Muscle of back (tissue), 11 donors: ENCODE data around the gene UBE4A. TPM values are rescaled to one million over a fixed set of nuclear protein-coding genes. Genes with fewer than 3 reads are reported as not detected.

ENCODE experiments used
- DNase-seq, 3 donors: peaks; one replicate each; pipeline versions ENCODE4 v3.0.0 to v3.0.0-alpha.2; 2013
- polyA plus RNA-seq, 10 donors: library from polyadenylated mRNA; unstranded; fragments of 120-200 nt; gene quantifications; one replicate each; pipeline ENCODE4 v1.2.1, GENCODE V29; 2013; ENCODE audit not compliant: insufficient read length in 10 of 10

UBE4A gene
- polyA plus RNA-seq, 10 donors = 16.4 to 28.0 (median 23.8) TPM

DNA sequence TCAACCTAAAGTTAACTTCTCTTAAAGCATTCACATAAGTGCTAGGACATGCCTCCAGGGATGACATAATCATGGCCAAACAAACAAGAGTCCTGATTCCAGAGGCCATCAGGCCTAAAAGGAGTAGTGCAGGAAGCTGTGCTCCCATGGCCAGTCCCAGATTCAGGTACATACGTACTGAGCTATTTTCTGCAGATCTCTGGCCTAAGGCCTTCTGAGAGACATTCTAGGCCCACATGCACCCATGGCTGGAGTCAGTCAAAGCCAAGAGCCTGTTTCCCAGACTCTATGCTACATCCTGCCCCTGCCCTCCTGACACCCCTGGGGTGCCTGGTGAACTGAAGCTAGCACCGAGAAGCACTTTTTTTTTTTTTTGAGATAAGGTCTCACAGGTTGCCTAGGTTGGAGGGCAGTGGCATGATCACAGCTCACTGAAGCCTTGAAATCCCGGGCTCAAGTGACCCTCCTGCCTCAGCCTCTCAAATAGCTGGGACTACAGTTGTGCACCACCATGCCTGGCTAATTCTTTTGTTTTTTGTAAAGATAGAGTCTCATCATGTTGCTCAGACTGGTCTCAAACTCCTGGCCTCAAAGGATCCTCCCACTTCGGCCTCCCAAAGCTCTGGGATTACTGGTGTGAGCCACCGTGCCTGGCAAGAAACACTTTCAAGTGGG, 17.4 kb upstream of the UBE4A start:
- DNase-seq = no peak

DNA sequence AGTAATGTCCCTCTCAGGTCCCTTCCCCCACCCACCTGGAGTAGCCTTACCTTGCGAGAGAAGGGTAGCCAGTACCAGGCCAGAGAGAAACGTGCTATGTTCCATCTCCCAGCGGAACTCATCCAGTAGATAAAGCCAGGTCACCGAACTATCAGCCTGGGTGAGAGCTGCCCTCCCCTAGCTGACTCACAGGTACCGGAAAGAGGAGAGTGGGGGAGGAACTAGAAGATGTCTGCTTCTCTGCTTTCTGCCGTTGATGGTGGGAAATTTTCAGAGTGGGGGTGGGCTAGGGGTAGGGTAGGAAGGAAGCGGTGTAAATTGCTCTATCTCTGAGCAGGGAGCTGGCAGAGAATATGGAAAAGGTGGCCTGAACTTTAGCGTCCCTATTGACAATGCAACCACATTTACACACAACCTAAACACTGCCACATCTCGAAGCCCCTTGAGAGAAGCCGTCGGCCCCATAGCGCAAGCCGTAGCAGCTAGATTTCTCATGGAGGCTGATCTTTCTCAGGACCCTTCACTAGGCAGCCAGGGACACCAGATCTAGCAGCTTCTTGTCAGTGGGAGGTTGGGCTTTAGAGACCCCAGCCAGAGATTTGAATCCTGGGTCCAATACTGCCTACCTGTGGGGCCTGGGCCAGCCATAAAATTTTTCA, 16.8 kb upstream of the UBE4A start, which contains the start of gene CD3D:
CD3D (minus strand) TSS at position 203 of the 659 bp plus-strand sequence; CDS start at position 105, 98 bp downstream.
- DNase-seq = no peak

DNA sequence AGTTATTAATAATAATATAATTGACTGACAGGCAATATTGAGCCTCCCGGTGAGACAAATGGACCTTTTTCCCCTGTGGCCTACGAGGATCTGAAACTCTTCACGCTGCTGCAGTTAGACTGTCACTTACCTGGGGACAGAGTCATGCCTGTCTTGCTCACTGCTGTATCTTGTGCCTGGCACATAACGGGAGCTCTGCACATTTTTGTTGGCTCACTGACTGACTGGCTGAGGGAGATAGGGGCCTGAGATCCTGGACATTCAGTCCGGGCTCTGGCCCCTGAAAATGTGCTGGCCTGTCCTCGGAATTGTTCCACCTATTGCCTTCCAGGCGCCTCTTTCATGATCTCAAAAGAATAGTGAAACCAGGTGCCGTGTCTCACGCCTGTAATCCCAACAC, 16.2 kb upstream of the UBE4A start:
- DNase-seq = no peak

DNA sequence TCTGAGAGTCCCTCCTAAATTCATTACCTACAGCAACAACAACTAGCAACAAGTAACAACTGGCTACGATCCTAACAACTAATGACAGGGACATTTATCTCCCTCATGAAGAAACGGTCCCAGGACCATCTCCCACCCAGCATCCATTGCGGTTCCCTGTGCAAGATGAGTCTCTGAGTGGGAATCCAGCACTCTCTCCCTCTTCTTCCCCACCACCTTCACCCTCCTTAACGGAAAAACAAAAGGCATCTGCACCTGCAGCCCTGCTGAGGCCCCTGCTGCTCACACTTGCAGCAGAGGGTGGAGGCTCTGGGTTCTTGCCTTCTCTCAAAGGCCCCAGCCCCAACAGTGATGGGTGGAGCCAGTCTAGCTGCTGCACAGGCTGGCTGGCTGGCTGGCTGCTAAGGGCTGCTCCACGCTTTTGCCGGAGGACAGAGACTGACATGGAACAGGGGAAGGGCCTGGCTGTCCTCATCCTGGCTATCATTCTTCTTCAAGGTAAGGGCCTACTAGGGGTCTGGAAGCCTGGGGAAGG, 15.4 kb upstream of the UBE4A start, which contains the start of gene CD3G:
CD3G (plus strand) TSS at position 364 of the 535 bp plus-strand sequence; CDS start at position 444, 80 bp downstream.
- no peak for DNase-seq

DNA sequence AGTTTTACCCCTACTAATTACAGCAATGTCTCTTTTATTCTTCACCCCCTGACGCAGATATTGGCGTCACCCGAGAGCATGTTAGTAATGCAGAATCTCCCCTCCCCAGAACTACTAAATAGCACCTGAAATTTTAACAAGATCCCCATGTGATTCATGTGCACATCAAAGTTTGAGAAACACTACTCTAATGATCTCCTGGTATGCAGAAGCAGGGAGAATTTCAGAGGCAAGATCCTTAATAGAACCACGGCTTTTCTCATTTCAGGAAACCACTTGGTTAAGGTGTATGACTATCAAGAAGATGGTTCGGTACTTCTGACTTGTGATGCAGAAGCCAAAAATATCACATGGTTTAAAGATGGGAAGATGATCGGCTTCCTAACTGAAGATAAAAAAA, 9.9 kb upstream of the UBE4A start:
- DNase-seq = no peak

DNA sequence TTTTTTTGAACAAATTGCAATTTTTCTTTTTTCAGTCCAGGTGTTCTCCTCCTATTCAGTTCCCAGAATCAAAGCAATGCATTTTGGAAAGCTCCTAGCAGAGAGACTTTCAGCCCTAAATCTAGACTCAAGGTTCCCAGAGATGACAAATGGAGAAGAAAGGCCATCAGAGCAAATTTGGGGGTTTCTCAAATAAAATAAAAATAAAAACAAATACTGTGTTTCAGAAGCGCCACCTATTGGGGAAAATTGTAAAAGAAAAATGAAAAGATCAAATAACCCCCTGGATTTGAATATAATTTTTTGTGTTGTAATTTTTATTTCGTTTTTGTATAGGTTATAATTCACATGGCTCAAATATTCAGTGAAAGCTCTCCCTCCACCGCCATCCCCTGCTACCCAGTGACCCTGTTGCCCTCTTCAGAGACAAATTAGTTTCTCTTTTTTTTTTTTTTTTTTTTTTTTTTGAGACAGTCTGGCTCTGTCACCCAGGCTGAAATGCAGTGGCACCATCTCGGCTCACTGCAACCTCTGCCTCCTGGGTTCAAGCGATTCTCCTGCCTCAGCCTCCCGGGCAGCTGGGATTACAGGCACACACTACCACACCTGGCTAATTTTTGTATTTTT, 6.2 kb upstream of the UBE4A start:
- peak; percentile 7 to 42 (median 22) for DNase-seq

DNA sequence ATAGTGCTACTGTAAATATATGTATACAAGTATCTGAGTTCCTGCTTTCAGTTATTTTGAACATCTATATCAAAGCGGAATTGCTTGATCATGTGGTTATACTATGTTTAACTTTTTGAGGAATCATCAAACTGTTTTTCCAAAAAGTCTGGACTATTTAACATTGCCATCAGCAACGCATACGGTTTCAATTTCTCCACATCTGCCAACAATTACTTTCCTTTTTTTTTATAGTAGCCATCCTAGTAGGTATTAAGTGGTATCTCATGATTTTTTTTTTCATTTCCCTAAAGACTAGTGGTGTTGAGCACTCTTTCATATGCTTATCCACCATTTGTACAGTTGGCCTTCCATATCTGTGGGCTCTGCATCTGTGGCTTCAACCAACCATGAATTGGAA, 1.3 kb upstream of the UBE4A start:
- DNase-seq = no peak

DNA sequence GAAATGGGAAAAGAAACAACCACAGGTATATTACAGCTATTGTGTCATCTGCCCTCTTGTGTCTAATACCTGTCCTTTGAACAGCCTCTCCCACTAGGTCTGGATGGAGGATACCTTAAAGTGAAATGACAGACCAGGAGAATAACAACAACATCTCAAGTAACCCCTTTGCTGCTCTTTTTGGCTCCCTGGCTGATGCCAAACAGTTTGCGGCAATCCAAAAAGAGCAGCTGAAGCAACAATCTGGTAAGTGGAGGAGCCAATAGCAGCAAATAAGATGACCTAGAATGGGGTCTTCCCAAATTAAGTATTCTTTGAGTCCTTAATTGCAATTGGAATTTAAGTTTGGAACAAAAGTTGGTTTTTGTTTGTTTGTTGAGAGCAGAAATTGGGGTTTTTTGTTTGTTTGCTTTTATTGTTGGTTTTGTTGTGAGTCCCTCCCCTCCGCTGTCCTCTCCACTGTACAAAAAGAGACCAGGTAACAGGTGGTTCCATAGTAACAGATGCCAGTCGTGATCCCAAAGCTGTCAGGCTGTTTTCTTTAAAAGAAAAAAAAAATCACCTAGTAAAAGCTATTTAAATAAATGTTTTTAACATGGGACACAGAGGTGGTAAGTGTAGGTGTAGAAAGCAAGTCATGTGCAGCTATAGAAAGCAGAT, 5.7 kb downstream of the UBE4A start:
- no peak for DNase-seq

DNA sequence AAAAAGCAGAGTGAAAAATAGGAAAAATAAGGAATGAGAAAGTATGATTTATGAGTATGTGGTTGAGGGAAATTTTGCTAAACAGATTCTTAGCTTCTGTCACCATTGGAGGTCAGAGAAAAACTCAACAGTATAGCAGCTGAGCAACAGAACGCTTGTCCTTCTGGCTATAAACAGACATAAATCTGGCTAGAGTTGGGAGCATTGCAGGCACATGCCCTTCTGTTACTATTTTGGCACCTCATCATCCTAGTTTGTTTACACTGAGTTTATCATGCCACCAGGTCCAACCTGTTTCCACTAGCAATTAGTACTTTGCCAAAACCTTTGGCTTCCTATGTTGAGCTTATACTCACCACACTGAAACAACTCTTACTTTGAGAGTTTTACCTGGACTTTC, 6.9 kb downstream of the UBE4A start:
- no peak for DNase-seq

DNA sequence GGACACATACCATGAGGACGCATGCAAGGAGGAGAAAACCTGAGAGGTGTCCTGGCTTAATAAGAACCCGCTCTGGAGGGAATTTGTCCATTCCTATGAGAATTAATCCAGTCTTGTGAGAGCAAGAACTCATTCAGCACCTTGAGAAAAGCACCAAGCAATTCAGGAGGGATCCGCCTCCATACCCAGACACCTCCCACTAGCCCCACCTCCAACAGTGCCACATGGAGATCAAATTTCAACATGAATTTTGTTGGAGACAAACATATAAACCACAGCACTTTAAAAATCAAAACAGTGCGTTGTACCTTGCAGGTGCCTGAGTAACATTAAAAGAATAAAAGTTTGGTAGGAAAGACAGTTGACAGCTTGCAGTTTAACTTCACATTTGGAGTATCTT, 11.4 kb downstream of the UBE4A start:
- no peak for DNase-seq

DNA sequence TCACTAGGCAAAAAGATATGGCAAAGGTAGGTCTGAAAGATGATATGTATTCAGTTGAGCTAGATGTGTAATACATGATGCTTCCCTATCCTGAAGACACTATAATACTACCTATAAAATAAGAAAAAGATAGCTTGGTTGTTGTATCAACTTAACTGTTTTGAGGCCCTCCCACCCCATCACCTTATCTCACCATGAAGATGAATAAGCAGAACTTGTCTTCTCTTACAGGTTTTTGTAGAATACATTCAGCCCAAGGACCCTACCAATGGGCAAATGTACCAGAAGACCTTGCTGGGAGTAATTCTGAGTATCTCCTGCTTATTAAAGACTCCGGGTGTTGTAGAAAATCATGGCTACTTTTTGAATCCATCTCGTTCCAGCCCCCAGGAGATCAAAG, 13.9 kb downstream of the UBE4A start:
- DNase-seq = no peak

DNA sequence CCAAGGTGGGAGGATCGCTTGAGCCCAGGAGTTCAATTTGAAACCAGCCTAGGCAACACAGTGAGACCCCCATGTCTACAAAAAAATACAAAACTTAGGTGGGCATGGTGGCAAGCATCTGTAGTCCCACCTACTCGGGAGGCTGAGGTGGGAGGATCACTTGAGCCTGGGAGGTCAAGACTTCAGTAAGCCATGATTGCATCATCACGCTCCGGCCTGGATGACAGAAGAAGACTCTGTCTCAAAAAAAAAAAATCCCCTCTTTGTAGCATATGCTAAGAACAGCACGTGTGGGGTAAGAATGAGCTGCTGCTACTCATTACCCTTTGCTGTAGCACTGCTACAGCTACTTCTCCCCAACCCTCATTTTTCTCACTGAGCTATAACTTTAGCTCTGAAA, 14.5 kb downstream of the UBE4A start:
- no peak for DNase-seq

DNA sequence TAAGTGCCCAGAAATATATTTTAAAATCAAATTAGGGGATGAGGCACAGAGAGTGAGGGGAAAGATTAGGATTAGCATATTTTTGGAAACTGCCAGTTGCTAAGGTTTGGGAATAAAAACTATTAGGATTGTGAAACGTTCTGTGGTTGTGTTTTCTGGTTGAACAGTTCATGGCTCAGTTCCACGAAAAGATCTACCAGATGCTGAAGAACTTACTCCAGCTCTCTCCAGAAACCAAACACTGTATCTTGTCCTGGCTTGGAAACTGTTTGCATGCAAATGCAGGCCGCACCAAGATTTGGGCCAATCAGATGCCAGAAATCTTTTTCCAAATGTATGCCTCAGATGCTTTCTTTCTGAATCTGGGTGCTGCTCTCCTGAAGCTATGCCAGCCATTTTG, 15.3 kb downstream of the UBE4A start:
- DNase-seq = peak in 1 of 3 donors; percentile 9

DNA sequence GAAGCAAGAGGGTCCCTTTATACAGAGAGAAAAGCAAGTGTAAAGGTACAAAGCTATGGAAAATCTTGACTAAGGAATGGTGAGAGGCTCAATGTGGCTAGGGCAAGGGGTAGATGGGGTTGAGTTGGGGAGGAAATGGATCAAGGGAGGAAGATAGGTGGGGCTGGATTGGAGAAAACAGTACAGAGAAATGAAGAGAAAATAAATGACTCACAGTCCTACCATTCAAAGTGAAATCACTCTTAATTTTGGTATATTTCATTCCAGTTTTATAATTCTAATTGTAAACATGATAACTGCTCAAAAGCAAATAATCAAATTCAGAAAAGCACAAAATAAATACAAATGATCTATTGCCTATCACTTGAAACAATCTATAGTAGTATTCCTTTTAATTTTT, 16.6 kb downstream of the UBE4A start:
- no peak for DNase-seq

DNA sequence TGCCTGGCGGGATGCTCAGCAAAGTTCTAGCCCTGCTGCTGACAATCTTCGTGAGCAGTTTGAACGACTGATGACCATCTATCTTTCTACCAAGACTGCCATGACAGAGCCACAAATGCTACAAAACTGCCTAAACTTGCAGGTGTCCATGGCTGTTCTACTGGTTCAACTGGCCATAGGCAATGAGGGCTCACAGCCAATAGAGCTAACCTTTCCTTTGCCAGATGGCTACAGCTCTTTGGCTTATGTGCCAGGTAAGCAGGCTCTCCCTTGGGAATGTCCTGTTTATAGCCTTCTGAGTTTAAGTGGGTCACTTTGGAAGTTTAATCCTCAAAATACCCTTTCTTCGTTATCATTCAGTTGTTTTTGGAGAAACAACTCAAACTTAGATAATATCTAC, 20.1 kb downstream of the UBE4A start:
- DNase-seq = no peak

DNA sequence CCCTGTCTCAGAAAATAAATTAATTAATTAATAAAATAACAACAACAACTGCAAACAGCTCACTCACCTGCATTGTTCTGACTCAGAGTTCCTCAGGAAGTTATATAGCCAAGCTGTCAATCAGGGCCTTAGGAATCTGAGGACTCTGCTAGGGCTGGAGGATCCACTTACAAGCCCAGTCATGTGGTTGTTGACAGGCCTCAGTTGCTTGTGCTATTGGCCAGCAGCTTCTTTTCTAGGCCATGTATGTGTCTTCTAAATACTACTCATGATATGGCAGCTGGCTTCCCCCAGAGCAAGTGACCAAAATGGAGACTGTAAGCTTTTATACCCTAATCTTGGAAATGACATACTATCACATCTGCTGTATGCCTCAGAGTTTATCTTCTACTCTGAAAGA, 21.2 kb downstream of the UBE4A start:
- DNase-seq = peak in 1 of 3 donors; percentile 3

DNA sequence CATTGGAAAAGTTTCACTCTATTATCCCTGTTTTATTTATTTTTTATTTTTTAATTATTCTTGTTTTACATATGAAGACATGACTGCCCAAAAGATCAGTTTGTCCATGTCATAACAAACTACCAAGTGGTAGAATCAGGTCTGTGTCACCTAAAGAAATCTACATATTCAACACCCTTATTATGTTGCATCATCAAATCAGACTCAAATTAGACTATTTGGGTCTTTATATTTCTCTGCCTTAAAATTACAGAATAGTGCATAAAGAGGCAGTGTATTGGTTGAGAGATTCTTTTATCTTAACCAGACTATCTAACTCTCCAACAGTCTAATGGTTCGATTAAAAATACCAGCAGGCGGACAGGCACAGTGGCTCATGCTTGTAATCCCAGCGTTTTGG, 23.6 kb downstream of the UBE4A start:
- DNase-seq = no peak

DNA sequence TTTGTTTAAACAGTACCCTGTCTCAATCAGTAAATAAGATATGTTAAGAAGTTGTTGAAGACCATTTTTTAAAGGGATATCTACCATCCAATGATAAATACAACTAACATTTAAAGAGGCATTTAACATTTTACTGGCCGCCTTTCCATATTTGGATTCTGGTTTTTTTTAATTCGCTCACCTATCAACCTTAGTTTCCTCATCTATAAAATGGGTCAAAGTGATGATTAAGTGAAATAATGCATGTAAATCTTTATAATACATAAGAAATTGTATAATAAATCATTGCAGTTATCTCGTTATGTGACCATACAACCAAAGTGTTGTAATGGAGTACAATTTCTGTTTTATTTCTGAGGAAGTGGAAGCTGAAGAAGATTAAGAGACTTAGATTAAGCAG, 24.3 kb downstream of the UBE4A start:
- DNase-seq = no peak

DNA sequence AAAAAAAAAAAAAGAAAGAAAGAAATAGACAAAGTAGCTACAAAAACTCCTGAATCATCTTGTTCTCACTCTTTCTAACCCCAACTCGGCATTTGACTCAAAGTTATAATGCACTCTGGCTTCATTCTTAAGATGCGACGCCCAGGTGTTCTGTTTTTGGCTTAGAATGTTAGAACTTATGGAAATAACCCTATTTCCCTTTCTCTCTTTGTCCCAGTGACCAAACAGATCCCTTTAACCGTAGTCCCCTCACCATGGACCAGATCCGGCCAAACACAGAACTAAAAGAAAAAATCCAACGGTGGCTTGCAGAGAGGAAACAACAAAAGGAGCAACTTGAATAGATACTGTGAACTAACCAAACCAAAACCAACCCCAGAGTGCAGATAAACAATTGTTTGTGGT, 36.7 kb downstream of the UBE4A start:
- DNase-seq = no peak

DNA sequence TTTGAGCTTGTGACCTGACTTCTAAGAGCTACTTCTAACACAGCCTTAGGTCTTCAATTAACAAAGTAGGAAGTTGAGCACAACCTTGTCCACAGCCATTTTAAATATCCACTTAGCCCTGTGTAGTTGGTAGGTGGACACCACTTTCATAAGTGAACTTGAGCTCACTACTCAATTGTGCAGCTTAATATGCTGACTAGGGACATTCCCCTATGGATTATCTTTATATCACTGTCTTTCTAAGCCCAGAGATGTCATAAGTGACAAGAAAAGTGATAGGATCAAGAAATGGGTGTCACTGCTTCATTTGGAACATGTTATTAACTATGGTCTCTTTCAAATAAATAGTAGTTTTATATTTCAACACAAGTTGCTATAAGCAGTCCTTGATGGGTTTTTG, 38.0 kb downstream of the UBE4A start:
- no peak for DNase-seq

DNA sequence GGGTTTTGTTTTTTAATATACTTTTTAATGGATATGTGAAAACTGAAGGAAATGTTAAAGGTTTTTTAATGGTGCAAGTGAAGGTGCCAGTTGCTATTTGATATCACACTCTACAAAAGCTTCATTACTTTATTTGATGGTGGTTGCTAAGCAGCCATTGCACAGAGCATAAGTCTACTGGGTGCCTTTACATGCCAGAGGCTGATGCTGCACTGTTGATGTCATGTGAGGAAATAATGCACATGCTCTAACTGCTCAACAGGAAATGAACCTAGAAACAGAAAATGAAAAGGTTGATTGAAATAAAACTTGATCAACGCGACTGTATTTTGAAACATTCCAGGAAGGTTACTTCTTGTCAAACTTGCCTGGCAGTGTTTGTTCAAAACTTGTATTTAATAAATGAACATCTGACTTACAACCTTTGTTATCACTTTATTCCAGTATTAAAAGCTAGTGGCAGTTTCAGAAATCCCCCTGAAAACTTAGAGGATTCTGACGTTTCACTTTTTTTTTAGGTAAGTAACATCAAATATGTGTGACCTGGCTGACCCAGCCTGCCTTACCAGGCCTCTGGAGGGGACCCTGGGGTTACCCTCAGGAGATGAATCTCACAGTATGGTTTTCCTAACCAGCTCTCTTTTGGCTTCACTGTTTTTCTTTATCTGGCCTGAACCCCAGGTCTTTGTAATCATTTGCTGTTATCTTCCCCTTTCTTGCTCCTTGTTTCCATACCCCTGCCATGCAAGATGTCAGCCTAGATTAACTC, 39.6 kb downstream of the UBE4A start:
- DNase-seq = no peak
